GM12878 (cell line): Measurements from ENCODE around the gene RAB44. TPM values are rescaled to one million over a fixed set of nuclear protein-coding genes. Genes with fewer than 3 reads are reported as not detected.

Experiments used
- ATAC-seq: fragments of 200-7000 bp; cut with Tn5 transposase; 3 replicates; pipeline ENCODE4 v1.9.1; 2020; ENCODE audit warnings: mild to moderate bottlenecking, moderate library complexity
- BruUV-seq: library from RNA; stranded (reverse); fragments of 400-500 nt; replicated peaks from 2 replicates; lab custom pipeline; 2021; lab: Mats Ljungman, UMichigan
- CTCF ChIA-PET: fragments of 300-600 bp; sonication (Branson Sonifier 250); formaldehyde crosslinking; extraction: SDS; loops from one replicate; lab custom pipeline; 2021; ENCODE audit warnings: inconsistent platforms; lab: Yijun Ruan, JAX
- POLR2A ChIA-PET: fragments of 350-600 bp; formaldehyde crosslinking; extraction: SDS; loops from one replicate; lab custom pipeline; 2021; ENCODE audit warnings: inconsistent platforms; lab: Charles Lee
- RAD21 ChIA-PET: fragments of 300-600 bp; sonication (Branson Sonifier 250); formaldehyde crosslinking; loops from one replicate; lab custom pipeline; 2023; ENCODE audit warnings: antibody characterized with exemption; ENCODE audit not compliant: unreplicated experiment; lab: Charles Lee
- SMC1A ChIA-PET: fragments of 300-600 bp; sonication (Branson Sonifier 250); formaldehyde crosslinking; loops from one replicate; lab custom pipeline; 2023; ENCODE audit not compliant: unreplicated experiment, uncharacterized antibody; lab: Charles Lee
- DNase-seq: peaks from one replicate; pipeline ENCODE4 v3.0.0-alpha.2; 2011; ENCODE audit warnings: low read depth, low spot score
- FAIRE-seq: peaks from 3 replicates; lab custom pipeline; 2011; peaks lifted over from hg19 to GRCh38; lab: Jason Lieb, UNC
- H2AFZ ChIP-seq: 2 replicates; pipeline ENCODE4 v1.6.0; 2011; ENCODE audit warnings: low read depth, low read length, control low read depth; ENCODE audit not compliant: control insufficient read depth
- H3K27ac ChIP-seq: 2 replicates; pipeline ENCODE4 v1.5.1; 2011; ENCODE audit warnings: control low read depth; ENCODE audit not compliant: control insufficient read depth, insufficient read depth
- H3K27me3 ChIP-seq, 2 experiments: replicated peaks in 1 of 2; 2 replicates each; pipeline versions ENCODE4 v1.6.0 to v1.6.1; 2011; ENCODE audit warnings: low read length in 1 of 2; ENCODE audit not compliant: control insufficient read depth in 2 of 2, insufficient read depth in 2 of 2
- H3K36me3 ChIP-seq, 2 experiments: 2 replicates each; pipeline ENCODE4 v1.5.1; 2011; ENCODE audit warnings: low read length in 1 of 2; ENCODE audit not compliant: control insufficient read depth in 2 of 2, insufficient read depth in 2 of 2
- H3K4me1 ChIP-seq: 2 replicates; pipeline ENCODE4 v1.6.1; 2011; ENCODE audit warnings: mild to moderate bottlenecking, low read length, moderate library complexity, mixed read lengths; ENCODE audit not compliant: control insufficient read depth, insufficient read depth
- H3K4me2 ChIP-seq: 2 replicates; pipeline ENCODE4 v1.6.0; 2011; ENCODE audit warnings: control low read depth; ENCODE audit not compliant: control insufficient read depth, insufficient read depth
- H3K4me3 ChIP-seq: fragments of 200-600 bp; sonication (generic); 2 replicates; pipeline ENCODE4 v1.5.1; 2016
- H3K79me2 ChIP-seq: 2 replicates; pipeline ENCODE4 v1.6.0; 2011; ENCODE audit warnings: low read length; ENCODE audit not compliant: control insufficient read depth, insufficient read depth
- H3K9ac ChIP-seq: 2 replicates; pipeline ENCODE4 v1.8.0; 2011; ENCODE audit warnings: low read length, control low read depth, mixed read lengths; ENCODE audit not compliant: control insufficient read depth, insufficient read depth
- H3K9me3 ChIP-seq: replicated peaks from 3 replicates; pipeline ENCODE4 v1.5.1; 2011; ENCODE audit warnings: mild to moderate bottlenecking, low read length; ENCODE audit not compliant: control insufficient read depth, insufficient read depth
- H4K20me1 ChIP-seq: 2 replicates; pipeline ENCODE4 v1.6.0; 2011; ENCODE audit not compliant: control insufficient read depth, insufficient read depth
- CEBPB ChIP-seq, 2 experiments: fragments of 150-350 bp in 1 of 2; IDR thresholded peaks; 2 replicates each; pipeline ENCODE4 v1.6.1; 2012 to 2014; ENCODE audit warnings: low read depth in 2 of 2, low read length in 2 of 2, borderline replicate concordance in 1 of 2, inconsistent platforms in 1 of 2
- CHD1 ChIP-seq: IDR thresholded peaks from 2 replicates; pipeline ENCODE4 v1.6.1; 2012; ENCODE audit warnings: low read depth, low read length, improper control_type of control experiment
- CREB1 ChIP-seq: IDR thresholded peaks from 2 replicates; pipeline ENCODE4 v1.6.1; 2012; ENCODE audit warnings: low read depth, mild to moderate bottlenecking, inconsistent platforms
- IRF3 ChIP-seq: fragments of 450-650 bp; IDR thresholded peaks from 2 replicates; pipeline ENCODE4 v1.6.1; 2014; ENCODE audit warnings: mild to moderate bottlenecking
- IRF4 ChIP-seq: IDR thresholded peaks from 2 replicates; pipeline ENCODE4 v1.6.1; 2011; ENCODE audit warnings: low read depth, low read length
- KLF5 ChIP-seq: fragments of 450-650 bp; IDR thresholded peaks from 2 replicates; pipeline ENCODE4 v1.6.1; 2014; ENCODE audit warnings: mild to moderate bottlenecking; ENCODE audit not compliant: partially characterized antibody
- MEF2A ChIP-seq: IDR thresholded peaks from 2 replicates; pipeline ENCODE4 v1.6.1; 2011; ENCODE audit warnings: low read depth, mild to moderate bottlenecking, low read length, moderate library complexity; ENCODE audit not compliant: insufficient read depth
- PML ChIP-seq: IDR thresholded peaks from 2 replicates; pipeline ENCODE4 v1.6.1; 2012; ENCODE audit warnings: low read length, inconsistent platforms
- RB1 ChIP-seq: fragments of 450-650 bp; formaldehyde crosslinking; IDR thresholded peaks from 2 replicates; pipeline ENCODE4 v1.6.1; 2017; ENCODE audit warnings: mild to moderate bottlenecking, borderline replicate concordance
- SMAD1 ChIP-seq: fragments of 450-650 bp; IDR thresholded peaks from 2 replicates; pipeline ENCODE4 v1.6.1; 2018; ENCODE audit warnings: mild to moderate bottlenecking, low read depth; ENCODE audit not compliant: partially characterized antibody
- SMAD5 ChIP-seq: IDR thresholded peaks from 2 replicates; pipeline ENCODE4 v1.6.1; 2016; ENCODE audit warnings: antibody characterized with exemption, low read depth
- SRF ChIP-seq, 2 experiments: IDR thresholded peaks; 2 replicates each; pipeline ENCODE4 v1.6.1; 2011; ENCODE audit warnings: low read depth in 2 of 2, low read length in 2 of 2, mild to moderate bottlenecking in 1 of 2, moderate library complexity in 1 of 2
- ZNF622 ChIP-seq: fragments of 450-650 bp; IDR thresholded peaks from 2 replicates; pipeline ENCODE4 v1.6.1; 2017; ENCODE audit warnings: mild to moderate bottlenecking, inconsistent platforms
- WGBS: methylation state at CpG from one replicate; pipeline ENCODE4 v1.1.6; 2016; ENCODE audit warnings: low lambda C conversion rate; ENCODE audit not compliant: insufficient replicate concordance, insufficient coverage; ENCODE audit errors: missing lambda C conversion rate; 5-methylcytosine and 5-hydroxymethylcytosine counted together
- in situ Hi-C: fragments of 300-500 bp; cut with MboI; formaldehyde crosslinking; loops from 9 replicates; pipeline ENCODE4 v1.14.3; 2018; ENCODE audit warnings: mixed read lengths
- intact Hi-C: fragments of 100-400 bp; cut with micrococcal nuclease; formaldehyde crosslinking; loops from one replicate; pipeline ENCODE4 v1.14.2; 2022; ENCODE audit not compliant: unreplicated experiment
- polyA plus RNA-seq, 11 experiments: library from polyadenylated mRNA; depleted of rRNA in 4 of 11; unstranded in 6 of 11; stranded (reverse) in 5 of 11; fragments of >200 nt; fragmentation: Nextera tagmentation in 4 of 11; fragmentation: Illumina TruSeq in 1 of 11; extraction: Ambion mirVana in 4 of 11; extraction: Trizol in 1 of 11; gene quantifications; 1 replicate in 1 of 11; 2 replicates in 10 of 11; pipeline versions ENCODE4 v1.2.1 to v1.2.3, GENCODE V29; 2011 to 2016; ENCODE audit warnings: inconsistent platforms in 2 of 11, missing spikeins in 2 of 11, low read depth in 1 of 11
- total RNA-seq, 4 experiments: library from RNA; depleted of rRNA in 3 of 4; stranded (reverse); fragments of >200 nt in 3 of 4; fragmentation: Illumina TruSeq in 1 of 4; extraction: Trizol in 1 of 4; gene quantifications; 2 replicates each; pipeline versions ENCODE4 v1.2.1 to v1.2.3, GENCODE V29; 2013 to 2021

Gene RAB44
- total and polyA plus RNA-seq, 10 of the 15 experiments (the other 5 are each of a cell fraction or from before 2014, with no cell fraction given) = 0.01 to 0.08 (median 0.05) TPM; not detected in 2

GRCh38 chr6:36717871-36718540 is 20.4 kb downstream of the RAB44 start:
- FAIRE-seq = no peak
- no peak overlapping the region for H3K4me2 ChIP-seq
- no peak for TF ChIP-seq CREB1
- no peak for TF ChIP-seq IRF4
- no peak for TF ChIP-seq SRF (IDR thresholded peaks at IDR 0.05; ENCODE audit: low read depth in 2 of 2, low read length in 2 of 2)
- TF ChIP-seq CEBPB (IDR thresholded peaks at IDR 0.05; ENCODE audit: borderline replicate concordance in 1 of 2, low read depth in 2 of 2, low read length in 2 of 2) = no peak
- TF ChIP-seq CHD1 = no peak
- no peak for TF ChIP-seq PML
- no peak for TF ChIP-seq MEF2A
- TF ChIP-seq KLF5 = no peak
- no peak for TF ChIP-seq ZNF622
- TF ChIP-seq SMAD1 = no peak
- no peak for TF ChIP-seq IRF3
- TF ChIP-seq RB1 = no peak
- TF ChIP-seq SMAD5 = no peak
- TF ChIP-seq, all 136 proteins: peak for 0
- Histone ChIP-seq H3K27ac (no peak overlapping the region), H3K79me2 (no peaks in the 10 kb centered on the region), H3K4me1 (peaks cover 14% of the 10 kb centered on the region), H3K9ac (no peak overlapping the region), H2AFZ (no peak overlapping the region), H3K9me3 (no peaks in the 10 kb centered on the region), H3K27me3 (no peaks in the 10 kb centered on the region), H4K20me1 (no peaks in the 10 kb centered on the region), H3K4me3 (no peak overlapping the region), H3K36me3 (no peaks in the 10 kb centered on the region)
- CTCF ChIA-PET = interaction anchor here (1.6 to 3.5 kb wide), 2 partner anchors 11 to 42 kb away, joined by 5 to 14 read pairs; no protein-coding TSS in a partner anchor
- DNase-seq (no peak), ATAC-seq (no peak)
- intact Hi-C loops = no loop called here
- 51% methylated on average over 12 of the region's 12 CpGs for WGBS
- POLR2A ChIA-PET = interaction anchor here (0.5 to 1.6 kb wide), 4 partner anchors 26 to 36 kb away, joined by 3 to 6 read pairs (median 4); no protein-coding TSS in a partner anchor
- in situ Hi-C loops = no loop called here
- RAD21 ChIA-PET = interaction anchor here (3.1 to 3.6 kb wide), 2 partner anchors 36 to 37 kb away, joined by 11 to 14 read pairs; no protein-coding TSS in a partner anchor
- BruUV-seq = no TSS peak
- SMC1A ChIA-PET = no interaction called here
